HFFc6 (cell line): ENCODE data around the gene DCLK1. TPM values are rescaled to one million over a fixed set of nuclear protein-coding genes. Genes with fewer than 3 reads are reported as not detected.

ENCODE experiments used
- DNase-seq: peaks from one replicate; pipeline ENCODE4 v3.0.0-alpha.2; 2018
- H3K27ac Mint-ChIP-seq: 2 replicates; pipeline ENCODE4 v1.8.0; 2020; ENCODE audit warnings: mild to moderate bottlenecking, mixed read lengths
- H3K27me3 Mint-ChIP-seq: 2 replicates; pipeline ENCODE4 v1.8.0; 2021; ENCODE audit warnings: mild to moderate bottlenecking, moderate library complexity, mixed read lengths; ENCODE audit not compliant: insufficient read depth
- H3K36me3 Mint-ChIP-seq: 2 replicates; pipeline ENCODE4 v1.8.0; 2021; ENCODE audit warnings: low read depth, mixed read lengths
- H3K4me1 Mint-ChIP-seq: 2 replicates; pipeline ENCODE4 v1.8.0; 2020; ENCODE audit warnings: low read depth, mixed read lengths
- H3K4me3 Mint-ChIP-seq: 2 replicates; pipeline ENCODE4 v1.8.0; 2020; ENCODE audit warnings: mild to moderate bottlenecking, moderate library complexity, mixed read lengths
- H3K9me3 Mint-ChIP-seq: 2 replicates; pipeline ENCODE4 v1.8.0; 2020; ENCODE audit warnings: mild to moderate bottlenecking, mixed read lengths
- total RNA-seq, 6 experiments: library from RNA; stranded (reverse); fragmentation: NEBNext Ultra II Directional; extraction: Animal tissue kit (Norgen Biotek cat#: 25700); gene quantifications; 2 replicates in 1 of 6; 3 replicates in 5 of 6; pipeline ENCODE4 v1.2.3, GENCODE V29; 2021
- TF ChIP-seq, protein P1 (sequence below): fragments of 200-600 bp; sonication (generic); IDR thresholded peaks from 2 replicates; pipeline ENCODE4 v1.5.0; 2021; ENCODE audit warnings: antibody characterized with exemption, mild to moderate bottlenecking

The DCLK1 gene
- total RNA-seq, 6 experiments from 2014 or later = not detected

DNA sequence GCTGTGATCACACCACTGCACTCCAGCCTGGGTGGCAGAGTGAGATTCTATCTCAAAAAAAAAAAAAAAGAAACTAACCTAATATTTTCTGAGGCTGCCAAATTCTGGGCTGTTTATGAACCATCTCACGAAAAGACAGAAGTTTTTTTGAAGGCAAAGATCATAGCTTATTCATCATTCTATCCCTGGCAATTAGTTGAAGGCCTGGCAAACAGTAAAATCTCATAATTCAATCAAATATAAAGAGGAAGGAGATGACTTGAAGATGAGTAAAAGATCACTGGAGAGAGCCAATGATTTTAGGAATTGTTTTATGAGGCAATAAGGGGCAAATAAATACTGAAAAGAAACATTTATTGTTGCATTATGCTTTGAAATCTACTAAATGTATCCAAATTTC, 216.5 kb downstream of the DCLK1 start:
- H3K27ac Mint-ChIP-seq = no peak overlapping the region
- TF ChIP-seq, protein P1, sequence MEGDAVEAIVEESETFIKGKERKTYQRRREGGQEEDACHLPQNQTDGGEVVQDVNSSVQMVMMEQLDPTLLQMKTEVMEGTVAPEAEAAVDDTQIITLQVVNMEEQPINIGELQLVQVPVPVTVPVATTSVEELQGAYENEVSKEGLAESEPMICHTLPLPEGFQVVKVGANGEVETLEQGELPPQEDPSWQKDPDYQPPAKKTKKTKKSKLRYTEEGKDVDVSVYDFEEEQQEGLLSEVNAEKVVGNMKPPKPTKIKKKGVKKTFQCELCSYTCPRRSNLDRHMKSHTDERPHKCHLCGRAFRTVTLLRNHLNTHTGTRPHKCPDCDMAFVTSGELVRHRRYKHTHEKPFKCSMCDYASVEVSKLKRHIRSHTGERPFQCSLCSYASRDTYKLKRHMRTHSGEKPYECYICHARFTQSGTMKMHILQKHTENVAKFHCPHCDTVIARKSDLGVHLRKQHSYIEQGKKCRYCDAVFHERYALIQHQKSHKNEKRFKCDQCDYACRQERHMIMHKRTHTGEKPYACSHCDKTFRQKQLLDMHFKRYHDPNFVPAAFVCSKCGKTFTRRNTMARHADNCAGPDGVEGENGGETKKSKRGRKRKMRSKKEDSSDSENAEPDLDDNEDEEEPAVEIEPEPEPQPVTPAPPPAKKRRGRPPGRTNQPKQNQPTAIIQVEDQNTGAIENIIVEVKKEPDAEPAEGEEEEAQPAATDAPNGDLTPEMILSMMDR = no peak
- H3K36me3 Mint-ChIP-seq = no peaks in the 10 kb centered on the region
- no peak overlapping the region for H3K4me3 Mint-ChIP-seq
- peaks cover 10% of the 10 kb centered on the region for H3K27me3 Mint-ChIP-seq
- no peak for DNase-seq
- H3K4me1 Mint-ChIP-seq = peaks cover 26% of the 10 kb centered on the region
- no peaks in the 10 kb centered on the region for H3K9me3 Mint-ChIP-seq

DNA sequence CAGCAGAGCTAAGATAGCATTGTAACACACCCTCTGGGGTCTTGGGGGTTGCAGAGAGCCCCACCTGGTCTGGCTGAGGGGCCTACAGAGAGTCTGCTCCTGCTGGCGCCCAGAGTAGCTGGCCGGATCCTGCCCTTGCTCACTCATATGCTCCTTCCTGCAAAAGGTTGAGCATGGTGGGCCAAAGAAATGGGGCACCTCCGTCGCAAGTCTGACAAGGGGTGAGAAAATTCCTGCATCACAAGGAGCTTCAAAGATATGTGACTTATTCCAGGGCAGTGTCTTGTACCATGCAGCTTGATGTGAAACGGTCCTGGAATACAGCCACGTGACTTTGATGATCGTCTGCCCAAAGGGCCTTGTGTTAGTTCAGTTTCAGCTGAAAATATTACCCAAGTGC, 218.3 kb downstream of the DCLK1 start:
- H3K4me1 Mint-ChIP-seq = peaks cover 20% of the 10 kb centered on the region
- no peak for DNase-seq
- TF ChIP-seq, protein P1 = no peak
- H3K4me3 Mint-ChIP-seq = no peak overlapping the region
- no peak overlapping the region for H3K27ac Mint-ChIP-seq
- H3K9me3 Mint-ChIP-seq = no peaks in the 10 kb centered on the region
- H3K27me3 Mint-ChIP-seq = peaks cover 15% of the 10 kb centered on the region
- H3K36me3 Mint-ChIP-seq = no peaks in the 10 kb centered on the region

DNA sequence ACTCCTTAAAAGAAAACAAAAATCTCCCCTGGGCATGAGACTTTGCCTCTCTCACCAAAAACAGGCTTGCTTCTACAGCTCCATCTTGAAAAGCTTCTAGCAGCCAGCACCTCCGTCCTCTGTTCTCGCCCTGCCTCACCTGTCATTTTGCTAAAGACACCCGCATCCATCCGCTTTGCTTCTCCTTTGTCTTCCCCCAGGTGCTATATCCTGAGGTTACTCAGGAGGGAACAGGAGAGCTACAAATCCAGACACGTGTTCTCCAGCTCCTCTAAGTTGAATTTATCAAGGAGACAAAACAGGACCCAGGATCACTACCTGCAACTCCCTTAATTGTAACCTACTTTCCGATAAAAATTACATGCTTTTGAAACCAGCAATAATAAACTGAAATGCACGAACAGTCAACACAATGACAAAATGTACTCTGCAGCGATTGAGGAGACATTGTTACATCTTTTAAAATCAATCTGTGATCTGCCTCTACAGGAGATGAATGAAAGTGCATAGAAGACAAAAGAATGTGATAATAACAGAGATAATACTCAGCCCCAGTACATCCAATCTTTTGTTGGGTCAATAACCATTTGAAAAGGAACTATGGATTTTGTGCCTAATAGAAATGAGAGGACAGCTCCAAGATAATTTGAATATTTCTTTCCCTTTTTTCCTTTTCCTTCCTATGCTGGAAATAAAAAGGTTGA, 221.2 kb downstream of the DCLK1 start:
- Mint-ChIP-seq H3K9me3 (no peaks in the 10 kb centered on the region), H3K36me3 (no peaks in the 10 kb centered on the region), H3K4me3 (no peak overlapping the region), H3K27me3 (peaks cover 23% of the 10 kb centered on the region), H3K4me1 (peaks cover 6% of the 10 kb centered on the region), H3K27ac (no peak overlapping the region)
- TF ChIP-seq, protein P1 = peak; percentile 23; the same call in 1 of the 2 replicates
- DNase-seq = no peak

DNA sequence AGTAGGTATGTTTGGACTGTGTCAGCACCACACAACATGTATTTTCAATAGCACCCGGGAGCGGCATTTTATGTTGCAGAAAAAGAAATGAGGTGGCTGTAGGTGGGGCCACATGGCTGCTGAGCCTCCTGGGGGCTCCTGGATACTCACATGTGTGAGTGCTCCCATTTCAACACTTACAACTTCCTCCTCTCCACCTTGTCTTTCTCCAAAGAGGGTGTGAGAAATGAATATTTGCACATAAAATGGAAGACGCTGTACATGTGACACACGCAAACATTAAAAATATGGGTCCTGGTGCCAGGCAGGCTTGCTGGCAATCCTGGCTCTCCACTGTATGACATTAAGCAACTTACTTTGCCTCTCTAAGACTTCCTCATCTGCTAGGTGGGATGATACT, 222.1 kb downstream of the DCLK1 start:
- Mint-ChIP-seq H3K27ac (no peak overlapping the region), H3K4me3 (no peak overlapping the region), H3K9me3 (no peaks in the 10 kb centered on the region), H3K27me3 (peaks cover 27% of the 10 kb centered on the region), H3K36me3 (no peaks in the 10 kb centered on the region), H3K4me1 (no peaks in the 10 kb centered on the region)
- DNase-seq = no peak
- TF ChIP-seq, protein P1 = no peak

DNA sequence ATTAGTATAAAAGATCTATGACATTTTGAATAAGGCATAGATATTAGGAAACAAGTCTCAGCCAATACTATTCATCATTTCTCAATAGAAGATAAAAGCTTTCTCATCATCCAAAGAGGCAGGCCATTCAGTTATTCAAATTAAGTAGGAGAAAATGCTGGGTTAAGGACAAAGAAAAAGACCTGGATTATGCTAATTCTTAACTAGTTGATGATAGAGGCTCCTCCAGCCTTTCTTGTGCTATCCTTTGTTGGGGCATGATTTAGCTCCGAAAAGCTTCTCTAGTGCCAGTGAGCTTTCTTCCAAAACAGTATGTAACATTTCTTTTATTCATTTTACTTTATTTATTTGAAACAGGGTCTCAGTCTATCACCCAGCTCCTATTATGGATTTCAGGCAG, 223.0 kb downstream of the DCLK1 start:
- no peaks in the 10 kb centered on the region for H3K9me3 Mint-ChIP-seq
- H3K4me1 Mint-ChIP-seq = no peaks in the 10 kb centered on the region
- no peak overlapping the region for H3K27ac Mint-ChIP-seq
- TF ChIP-seq, protein P1 = no peak
- H3K27me3 Mint-ChIP-seq = peaks cover 27% of the 10 kb centered on the region
- H3K36me3 Mint-ChIP-seq = no peaks in the 10 kb centered on the region
- no peak overlapping the region for H3K4me3 Mint-ChIP-seq
- DNase-seq = no peak
